Sigmoid colon (tissue), 4 donors: ENCODE data around the gene MTFR2.

Experiments
- CTCF ChIP-seq, 4 experiments: fragments of 450-650 bp in 3 of 4; fragments of 200-600 bp in 1 of 4; IDR thresholded peaks; one replicate each; pipeline ENCODE4 v1.5.1; 2016 to 2019; ENCODE audit warnings: antibody characterized with exemption in 4 of 4, mild to moderate bottlenecking in 3 of 4, moderate library complexity in 2 of 4
- EP300 ChIP-seq, 4 donors: sonication (generic); formaldehyde crosslinking; IDR thresholded peaks; one replicate each; pipeline ENCODE4 v1.6.1; 2017; ENCODE audit warnings: antibody characterized with exemption in 4 of 4
- POLR2A ChIP-seq, 2 donors: fragments of 450-650 bp; IDR thresholded peaks; one replicate each; pipeline ENCODE4 v1.6.1; 2016; ENCODE audit warnings: antibody characterized with exemption in 2 of 2, mild to moderate bottlenecking in 2 of 2, moderate library complexity in 2 of 2

GRCh38 chr6:136226027-136226673 is 24.0 kb downstream of the MTFR2 start:
- TF ChIP-seq CTCF (IDR thresholded peaks at IDR 0.05) (peak; percentile 98 to 100 (median 100)), POLR2A (IDR thresholded peaks at IDR 0.05) (no peak), EP300 (IDR thresholded peaks at IDR 0.05) (no peak)
